NCI-H748 treated with DMSO at 0.1 percent for 48 hours (cell line): Measurements from ENCODE around the gene AKR1B15.
"Not testable (repeated sequence)": the region's sequence is repeated elsewhere in the genome, so short reads cannot be mapped to it uniquely, and the experiment has no call there.

Experiments used
- DNase-seq: peaks from one replicate; lab custom pipeline; 2025; lab: John Stamatoyannopoulos, UW

Gene AKR1B15

DNA sequence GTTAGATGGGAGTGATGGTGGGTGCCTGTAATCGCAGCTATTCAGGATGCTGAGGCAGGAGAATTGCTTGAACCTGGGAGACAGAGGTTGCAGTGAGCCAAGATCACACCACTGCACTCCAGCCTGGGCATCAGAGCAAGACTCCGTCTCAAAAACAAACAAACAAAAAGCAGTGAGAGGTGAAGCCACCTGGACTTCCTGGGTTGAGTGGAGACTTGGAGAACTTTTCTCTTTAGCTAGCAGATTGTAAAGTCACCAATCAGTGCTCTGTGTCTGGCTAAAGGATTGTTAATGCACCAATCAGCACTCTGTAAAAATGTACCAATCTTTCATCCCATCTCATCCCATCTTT, 14.5 kb downstream of the AKR1B15 start:
- DNase-seq = not testable (repeated sequence)

- no peak for DNase-seq
Measured at GRCh38 chr7:134565643-134566136, 16.8 kb downstream of the AKR1B15 start.

GRCh38 chr7:134567368-134567767, 18.5 kb downstream of the AKR1B15 start:
- no peak for DNase-seq

GRCh38 chr7:134569962-134570361, 21.1 kb downstream of the AKR1B15 start:
- not testable (repeated sequence) for DNase-seq

DNA sequence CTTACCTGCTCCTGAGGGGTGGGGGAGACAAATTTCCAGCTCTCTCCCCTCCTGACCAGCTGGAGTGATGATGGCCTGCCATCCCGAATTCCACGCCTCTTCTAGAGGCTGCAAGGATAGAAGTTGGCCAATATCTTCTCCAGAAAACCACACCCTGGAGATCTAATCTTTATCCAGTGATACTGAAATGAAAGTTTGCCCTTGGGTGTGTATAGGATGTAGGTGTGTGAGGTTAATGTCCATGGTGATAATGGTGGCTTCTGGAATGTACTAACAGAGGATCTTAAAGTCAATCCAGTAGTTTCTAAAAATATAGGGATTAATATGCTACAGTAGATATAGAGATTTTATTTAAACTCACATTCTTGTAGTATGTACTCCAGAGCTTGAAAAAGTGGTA, 22.2 kb downstream of the AKR1B15 start:
- no peak for DNase-seq

GRCh38 chr7:134571746-134572461, 23.0 kb downstream of the AKR1B15 start:
- DNase-seq = no peak

DNA sequence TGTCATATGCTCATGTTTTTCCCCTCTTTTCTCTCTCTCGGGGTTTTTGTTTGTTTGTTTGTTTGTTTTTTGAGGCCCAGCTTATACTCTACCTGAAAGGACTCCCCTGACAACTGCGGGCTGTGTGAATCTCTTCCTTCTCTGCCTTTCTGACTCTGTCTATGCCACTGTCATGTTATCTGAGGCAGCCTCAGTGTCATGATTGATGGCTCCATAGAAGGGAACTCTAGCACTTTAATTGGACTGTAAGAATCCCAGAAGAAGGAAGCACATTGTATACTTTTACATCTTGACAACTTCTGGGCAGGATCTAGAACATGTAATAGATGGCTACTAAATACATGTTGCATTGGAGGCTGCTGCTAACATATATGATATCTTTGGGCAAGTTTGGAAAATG, 25.4 kb downstream of the AKR1B15 start:
- no peak for DNase-seq

- no peak for DNase-seq
Measured at GRCh38 chr7:134584290-134584689, 35.4 kb downstream of the AKR1B15 start.

GRCh38 chr7:134585897-134586296, 37.0 kb downstream of the AKR1B15 start:
- DNase-seq = no peak

DNA sequence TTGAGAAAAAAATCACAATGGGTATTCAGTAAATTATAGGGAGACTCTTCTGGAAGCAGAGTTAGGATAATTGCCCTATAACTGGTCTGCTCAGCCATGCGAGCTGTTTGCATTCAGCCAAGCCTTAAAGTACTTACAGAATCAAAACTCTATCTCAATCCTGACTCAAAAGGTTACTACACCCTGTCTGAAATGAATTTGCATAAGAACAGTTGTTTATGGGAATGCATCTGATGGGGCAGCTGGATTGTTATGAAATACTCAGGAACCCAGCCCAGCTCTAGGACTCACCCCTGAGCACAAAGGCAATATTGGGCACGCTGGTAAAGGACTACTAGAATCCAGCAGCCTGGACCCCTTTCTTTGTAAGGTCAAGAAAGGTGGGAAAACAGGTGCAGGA, 38.8 kb downstream of the AKR1B15 start:
- DNase-seq = no peak

DNA sequence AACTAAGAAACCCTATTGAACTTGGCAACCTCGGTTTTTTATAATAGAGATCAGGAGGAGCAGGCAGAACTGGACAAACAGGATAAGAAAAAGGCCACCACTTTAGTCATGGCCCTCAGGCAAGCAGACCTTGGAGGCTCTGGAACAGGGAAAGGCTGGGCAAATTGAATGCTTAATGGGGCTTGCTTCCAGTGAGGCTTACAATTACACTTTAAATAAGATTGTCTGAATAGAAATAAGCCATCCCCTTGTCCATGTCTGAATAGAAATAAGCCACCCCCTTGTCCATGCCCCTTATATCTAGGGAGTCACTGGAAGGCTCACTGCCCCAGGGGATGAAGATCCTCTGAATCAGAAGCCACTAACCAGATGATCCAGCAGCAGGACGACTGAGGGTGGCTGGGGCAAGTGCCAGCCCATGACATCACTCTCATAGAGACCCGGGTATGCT, 40.6 kb downstream of the AKR1B15 start:
- no peak for DNase-seq

DNA sequence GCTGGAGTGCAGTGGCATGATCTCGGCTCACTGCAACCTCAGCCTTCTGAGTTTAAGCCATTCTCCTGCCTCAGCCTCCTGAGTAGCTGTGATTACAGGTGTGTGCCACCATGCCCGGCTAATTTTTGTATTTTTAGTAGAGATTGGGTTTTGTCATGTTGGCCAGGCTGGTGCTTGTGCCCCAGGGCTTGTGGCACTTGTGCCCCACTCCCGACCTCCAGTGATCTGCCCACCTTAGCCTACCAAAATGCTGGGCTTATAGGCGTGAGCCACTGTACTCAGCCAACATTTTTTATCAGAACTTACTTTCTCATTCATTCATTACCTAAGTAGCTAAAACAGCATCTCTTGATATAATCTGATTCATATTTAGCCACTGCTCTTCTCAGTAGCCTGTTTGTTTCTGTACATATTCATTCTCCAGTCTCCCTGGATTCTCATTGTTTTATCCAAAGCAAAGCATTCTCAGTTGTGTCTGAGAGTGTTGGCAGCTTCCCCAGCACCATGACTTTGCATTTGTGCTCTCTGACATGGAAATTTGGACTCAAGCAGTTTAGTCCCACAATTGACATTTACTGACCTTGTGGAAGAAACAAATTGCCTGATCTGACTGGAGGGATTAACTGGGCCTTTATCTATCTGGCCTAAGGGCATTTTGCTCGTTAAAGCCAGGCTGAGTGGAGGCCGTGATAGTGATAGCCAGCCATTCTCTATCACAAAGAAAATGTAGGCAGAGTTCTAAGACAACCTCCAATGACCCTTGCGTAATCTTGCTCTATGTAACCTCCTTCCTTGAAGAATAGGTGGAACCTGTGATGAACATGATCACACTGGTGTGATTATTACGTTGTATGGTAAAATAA, 44.9 kb downstream of the AKR1B15 start:
- no peak for DNase-seq

- no peak for DNase-seq
Measured at GRCh38 chr7:134594877-134595276, 46.0 kb downstream of the AKR1B15 start.

DNA sequence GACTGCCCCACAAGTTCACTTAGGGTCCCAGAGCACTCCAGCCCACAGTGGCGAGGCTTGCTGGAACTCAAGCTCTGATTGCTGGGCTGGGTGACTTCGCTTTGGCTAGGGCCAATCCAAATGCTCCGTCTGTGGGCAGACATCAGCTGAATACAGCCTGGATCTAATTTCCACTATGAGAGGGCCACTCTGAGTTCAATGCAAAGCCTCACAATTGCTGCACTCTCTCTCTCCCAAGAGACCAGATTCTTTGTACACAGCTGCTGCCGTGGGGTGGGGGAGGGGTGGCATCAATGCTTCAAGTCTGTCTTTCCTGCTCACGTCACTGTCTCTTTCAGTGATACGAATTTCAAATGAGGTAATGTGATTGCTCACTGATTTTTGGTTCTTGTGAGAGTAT, 50.5 kb downstream of the AKR1B15 start:
- DNase-seq = no peak

DNA sequence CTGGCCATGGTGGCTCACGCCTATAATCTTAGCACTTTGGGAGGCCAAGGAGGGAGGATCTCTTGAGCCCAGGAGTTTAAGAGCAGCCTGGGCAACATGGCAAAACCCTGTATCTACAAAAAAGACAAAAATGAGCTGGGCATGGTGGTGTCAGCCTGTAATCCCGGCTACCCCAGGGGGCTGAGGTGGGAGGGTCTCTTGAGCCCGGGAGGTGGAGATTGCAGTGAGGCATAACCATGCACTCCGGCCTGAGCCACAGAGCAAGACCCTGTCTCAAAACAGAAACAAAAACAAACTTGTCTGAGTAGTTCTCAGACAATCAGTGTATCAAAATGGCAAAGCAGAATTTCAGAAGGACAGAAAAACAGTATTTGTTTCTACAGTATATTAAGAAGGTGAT, 52.5 kb downstream of the AKR1B15 start:
- no peak for DNase-seq

DNA sequence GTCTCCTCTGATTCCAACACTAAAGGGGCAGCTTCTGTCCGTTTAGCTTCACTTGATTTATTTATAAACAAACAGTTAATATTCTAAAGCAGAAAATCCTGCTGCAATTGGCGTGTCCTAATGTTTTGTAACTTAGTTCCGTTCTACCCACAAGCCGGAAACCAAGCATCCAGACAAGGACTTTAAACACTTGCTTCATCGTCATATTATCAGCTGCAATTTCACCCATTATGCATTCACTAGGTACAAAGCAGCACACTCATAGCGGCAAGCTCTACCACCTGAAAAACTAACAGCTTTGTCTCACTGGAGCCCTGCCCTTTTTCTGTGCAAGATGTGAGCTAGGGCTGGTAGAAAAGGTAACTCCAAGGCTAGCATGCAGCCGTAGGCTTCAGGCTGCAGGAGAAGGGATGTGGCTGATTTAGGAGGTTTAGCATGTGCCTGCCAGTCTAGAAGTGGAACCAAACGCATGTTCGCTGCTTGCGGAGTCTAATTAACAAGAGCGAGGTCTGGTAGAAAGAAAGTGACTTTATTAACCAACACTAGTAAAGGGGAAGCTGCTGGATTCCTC, 54.1 kb downstream of the AKR1B15 start:
- no peak for DNase-seq

GRCh38 chr7:134605978-134606923, 57.3 kb downstream of the AKR1B15 start:
- DNase-seq = peak; percentile 45

DNA sequence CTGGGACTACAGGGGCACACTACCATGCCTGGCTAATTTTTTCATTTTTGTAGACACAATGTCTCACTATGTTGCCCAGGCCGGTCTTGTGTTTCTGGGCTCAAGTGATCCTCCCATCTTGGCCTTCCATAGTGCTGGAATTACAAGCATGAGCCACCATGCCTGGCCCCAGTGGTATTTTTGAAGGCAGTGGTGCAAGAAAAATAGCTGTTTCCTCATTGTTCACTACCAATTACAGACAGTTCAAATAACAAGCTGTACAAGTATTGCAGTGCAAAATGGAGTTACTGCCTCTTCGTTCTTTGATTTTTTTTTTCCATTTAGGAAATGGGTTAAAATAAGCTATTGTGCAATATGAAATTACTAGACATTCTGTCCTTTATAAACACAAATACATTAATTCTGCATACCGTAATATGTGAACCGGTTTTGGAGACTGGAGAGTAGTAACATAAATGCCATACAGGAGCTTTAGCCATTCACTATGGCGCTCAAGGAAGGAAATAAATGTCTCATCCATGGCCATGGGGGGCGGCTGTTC, 62.8 kb downstream of the AKR1B15 start:
- DNase-seq = no peak

DNA sequence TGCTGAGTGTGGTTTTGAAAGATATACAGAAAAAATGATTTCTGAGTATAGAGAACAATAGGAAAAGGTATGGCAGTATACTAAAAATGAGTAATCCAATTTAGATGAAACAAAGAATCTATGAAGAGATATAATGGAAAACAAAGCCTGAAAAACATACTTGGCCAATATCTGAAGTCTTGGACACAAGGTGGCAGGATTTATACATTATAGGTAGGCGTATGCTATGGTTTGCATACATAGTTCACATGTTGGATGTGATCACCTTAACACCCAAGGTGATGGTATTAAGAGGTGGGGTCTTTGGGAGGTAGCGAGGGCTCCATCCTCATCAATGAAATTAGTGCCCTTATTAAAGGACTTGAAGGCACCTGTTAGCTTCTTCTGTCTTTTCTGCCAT, 63.3 kb downstream of the AKR1B15 start:
- DNase-seq = no peak

- DNase-seq = no peak
Measured at GRCh38 chr7:134613623-134614347, 64.9 kb downstream of the AKR1B15 start.

- DNase-seq = no peak
Measured at GRCh38 chr7:134616611-134617010, 67.7 kb downstream of the AKR1B15 start.
